Type B pancreatic cell (in vitro differentiated cells): Measurements from ENCODE around the gene WDR31. TPM values are rescaled to one million over a fixed set of nuclear protein-coding genes. Genes with fewer than 3 reads are reported as not detected.
"Not testable (repeated sequence)": the region's sequence is repeated elsewhere in the genome, so short reads cannot be mapped to it uniquely, and the experiment has no call there.

ENCODE experiments used
- DNase-seq: peaks from one replicate; pipeline ENCODE4 v3.0.0; 2021; ENCODE audit warnings: mixed read lengths; ENCODE audit not compliant: unreplicated experiment; ENCODE audit errors: extremely low spot score
- H3K27ac Mint-ChIP-seq: 2 replicates; pipeline ENCODE4 v1.8.0; 2021; ENCODE audit warnings: mild to moderate bottlenecking, mixed read lengths
- H3K27me3 Mint-ChIP-seq: 2 replicates; pipeline ENCODE4 v1.8.0; 2021; ENCODE audit warnings: mixed read lengths
- H3K36me3 Mint-ChIP-seq: 2 replicates; pipeline ENCODE4 v1.8.0; 2021; ENCODE audit warnings: mixed read lengths
- H3K4me1 Mint-ChIP-seq: one replicate; pipeline ENCODE4 v1.8.0; 2021; ENCODE audit warnings: mixed read lengths; ENCODE audit not compliant: unreplicated experiment
- H3K4me3 Mint-ChIP-seq: 2 replicates; pipeline ENCODE4 v1.8.0; 2021; ENCODE audit warnings: mild to moderate bottlenecking, mixed read lengths
- H3K9me3 Mint-ChIP-seq: 2 replicates; pipeline ENCODE4 v1.8.0; 2021; ENCODE audit warnings: mixed read lengths
- CTCF ChIP-seq: fragments of 200-600 bp; sonication (generic); conservative IDR thresholded peaks from 2 replicates; pipeline ENCODE4 v1.5.0; 2021; ENCODE audit warnings: antibody characterized with exemption, mild to moderate bottlenecking
- total RNA-seq: library from RNA; stranded (reverse); gene quantifications from 2 replicates; pipeline ENCODE4 v1.2.1, GENCODE V29; 2021; ENCODE audit warnings: low replicate concordance

The WDR31 gene
- total RNA-seq, 1 donor from 2014 or later: 6.7 TPM

- Mint-ChIP-seq H3K27me3 (no peaks in the 10 kb centered on the region), H3K27ac (peak overlapping the region; percentile 91), H3K36me3 (peaks cover 7% of the 10 kb centered on the region), H3K4me1 (peaks cover 26% of the 10 kb centered on the region), H3K9me3 (no peaks in the 10 kb centered on the region), H3K4me3 (peak overlapping the region; percentile 62)
- DNase-seq: no peak
- no peak for TF ChIP-seq CTCF
These were observed 41.9 kb upstream of the WDR31 start for GRCh38 chr9:113381909-113382411.

GRCh38 chr9:113381441-113381840, 41.4 kb upstream of the WDR31 start:
- DNase-seq, H3K9me3 Mint-ChIP-seq, H3K27me3 Mint-ChIP-seq, H3K36me3 Mint-ChIP-seq: not testable (repeated sequence)
- Mint-ChIP-seq H3K27ac (peak overlapping the region; percentile 91), H3K4me3 (peak overlapping the region; percentile 62), H3K4me1 (peaks cover 21% of the 10 kb centered on the region)

GRCh38 chr9:113380869-113381378, 40.8 kb upstream of the WDR31 start:
- no peaks in the 10 kb centered on the region for H3K9me3 Mint-ChIP-seq
- H3K27me3 Mint-ChIP-seq: no peaks in the 10 kb centered on the region
- no peak for DNase-seq
- peaks cover 21% of the 10 kb centered on the region for H3K4me1 Mint-ChIP-seq
- TF ChIP-seq CTCF: no peak
- H3K36me3 Mint-ChIP-seq: no peaks in the 10 kb centered on the region
- H3K4me3 Mint-ChIP-seq: peak overlapping the region; percentile 62
- peak overlapping the region; percentile 91 for H3K27ac Mint-ChIP-seq

- H3K4me1 Mint-ChIP-seq: peaks cover 29% of the 10 kb centered on the region
- H3K27me3 Mint-ChIP-seq, DNase-seq, H3K9me3 Mint-ChIP-seq, H3K36me3 Mint-ChIP-seq: not testable (repeated sequence)
- H3K27ac Mint-ChIP-seq: peak overlapping the region; percentile 91
- peak overlapping the region; percentile 1 for H3K4me3 Mint-ChIP-seq
These were observed 39.7 kb upstream of the WDR31 start for GRCh38 chr9:113379829-113380210.

- Mint-ChIP-seq H3K4me3 (peak overlapping the region; percentile 40), H3K27ac (peak overlapping the region; percentile 91), H3K4me1 (peaks cover 29% of the 10 kb centered on the region)
- not testable (repeated sequence) for H3K36me3 Mint-ChIP-seq, H3K9me3 Mint-ChIP-seq, H3K27me3 Mint-ChIP-seq, DNase-seq
These were observed 39.2 kb upstream of the WDR31 start for GRCh38 chr9:113379094-113379828.

GRCh38 chr9:113376634-113377567, 36.8 kb upstream of the WDR31 start, which contains the start of gene HDHD3:
TSS of gene HDHD3 (minus strand) at chr9:113376986. CDS start at chr9:113374354, 2,632 bp downstream.
- H3K9me3 Mint-ChIP-seq: no peaks in the 10 kb centered on the region
- peak within 1 kb of the TSS; percentile 89 for H3K4me3 Mint-ChIP-seq
- H3K27me3 Mint-ChIP-seq: no peaks in the 10 kb centered on the region
- peaks cover 23% of the 10 kb centered on the region for H3K4me1 Mint-ChIP-seq
- H3K27ac Mint-ChIP-seq: peak within 1 kb of the TSS; percentile 86
- H3K36me3 Mint-ChIP-seq: peaks cover 10% of the 10 kb centered on the region
- TF ChIP-seq CTCF: peak; percentile 15
- DNase-seq: peak; percentile 82
